Measurements from ENCODE around the gene DAB2. TPM values are rescaled to one million over a fixed set of nuclear protein-coding genes. Genes with fewer than 3 reads are reported as not detected.

DAB2 gene
- total RNA-seq, 5 donors from 2014 or later (not counting 1 experiment from before 2014, with no cell fraction given): 0.47 to 1.1 (median 0.78) TPM

DNA sequence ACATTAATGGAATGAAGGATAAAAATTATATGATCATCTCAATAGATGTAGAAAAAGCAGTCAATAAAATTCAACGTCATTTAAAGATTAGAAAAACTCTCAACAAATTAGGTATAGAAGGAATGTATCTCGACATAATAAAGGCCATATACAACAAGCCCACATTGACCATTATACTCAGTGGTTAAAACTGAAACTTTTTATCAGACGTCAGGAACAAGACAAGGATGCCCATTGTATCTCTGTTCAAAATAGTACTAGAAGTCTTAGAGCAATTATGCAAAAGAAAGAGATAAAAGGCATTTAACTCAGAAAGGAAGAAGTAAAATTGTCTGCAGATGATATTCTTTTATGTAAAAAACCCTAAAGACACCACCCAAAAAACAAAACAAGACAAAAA, 101.2 kb downstream of the DAB2 start:
- Mint-ChIP-seq H3K4me1 (no peaks in the 10 kb centered on the region), H3K4me3 (no peak overlapping the region), H3K27me3 (peaks cover 4 to 14% of the 10 kb centered on the region in 2 donors), H3K27ac (no peak overlapping the region), H3K9me3 (peaks cover 0 to 4% (median 3%) of the 10 kb centered on the region in 3 donors), H3K36me3 (no peaks in the 10 kb centered on the region)
- CTCF ChIA-PET: no interaction called here
- no peak for ATAC-seq (replicated peaks in 1 of 4)
- Histone ChIP-seq H3K4me1 (ENCODE audit: control insufficient read depth in 1 of 2, extremely low read depth in 1 of 2, insufficient read depth in 2 of 2, low read length in 2 of 2) (no peaks in the 10 kb centered on the region), H3K9me3 (no peaks in the 10 kb centered on the region), H3K4me3 (ENCODE audit: control insufficient read depth in 1 of 2, extremely low read depth in 1 of 2, low read length in 1 of 2) (no peak overlapping the region), H3K36me3 (ENCODE audit: control insufficient read depth in 2 of 2, extremely low read depth in 1 of 2, insufficient read depth in 1 of 2, low read length in 1 of 2) (no peaks in the 10 kb centered on the region), H3K27ac (ENCODE audit: low read length) (no peak overlapping the region), H3K27me3 (replicated peaks in 1 of 2; ENCODE audit: control insufficient read depth in 2 of 2, extremely low read depth in 1 of 2, insufficient read depth in 2 of 2, low read length in 1 of 2) (peaks cover 0 to 8% of the 10 kb centered on the region in 2 experiments)
- no peak for DNase-seq
- POLR2A ChIA-PET: no interaction called here
- no CpG with 5 or more reads among the region's 3 CpGs for WGBS (ENCODE audit: insufficient coverage)

Other genes with a start within 250 kb of the DAB2 start
- gene FYB1, start 205.4 kb downstream of the DAB2 start, total RNA-seq: 100 to 1,000 TPM; 372 to 769 (median 428) TPM
- gene C9, start 60.5 kb downstream of the DAB2 start, total RNA-seq: under 1 TPM in 3 of 5 donors, not detected in 2; 0.41 to 0.59 (median 0.44) TPM